Adrenal gland (tissue), 12 donors: ENCODE data around the gene BPIFB2. TPM values are rescaled to one million over a fixed set of nuclear protein-coding genes. Genes with fewer than 3 reads are reported as not detected.

Source experiments
- DNase-seq, 7 donors: peaks; one replicate each; pipeline ENCODE4 v3.0.0-alpha.2; 2019 to 2020
- H3K27ac ChIP-seq, 5 donors: fragments of 200-600 bp; sonication (generic) in 4 of 5; 1 replicate in 3 of 5; 2 replicates in 2 of 5; pipeline versions ENCODE4 v1.5.1 to v1.8.0; 2016 to 2020; ENCODE audit warnings: mild to moderate bottlenecking in 1 of 5
- H3K27me3 ChIP-seq: fragments of 200-600 bp; 2 replicates; pipeline ENCODE4 v1.8.0; 2021
- H3K36me3 ChIP-seq, 2 donors: fragments of 200-600 bp; replicated peaks in 1 of 2; 1 replicate in 1 of 2; 2 replicates in 1 of 2; pipeline versions ENCODE4 v1.5.1 to v1.8.0; 2018 to 2022
- H3K4me1 ChIP-seq, 2 donors: fragments of 200-600 bp; replicated peaks in 1 of 2; 1 replicate in 1 of 2; 2 replicates in 1 of 2; pipeline versions ENCODE4 v1.5.1 to v1.8.0; 2018 to 2021
- H3K4me3 ChIP-seq, 4 donors: fragments of 200-600 bp; sonication (generic) in 3 of 4; one replicate each; pipeline ENCODE4 v1.5.1; 2016 to 2018
- H3K9me3 ChIP-seq, 3 donors: fragments of 200-600 bp; sonication (generic) in 1 of 3; replicated peaks in 1 of 3; 1 replicate in 2 of 3; 2 replicates in 1 of 3; pipeline versions ENCODE4 v1.5.1 to v1.8.0; 2016 to 2021
- CTCF ChIP-seq, 6 experiments: fragments of 450-650 bp in 4 of 6; fragments of 200-600 bp in 2 of 6; sonication (generic) in 1 of 6; IDR thresholded peaks; 1 replicate in 5 of 6; 2 replicates in 1 of 6; pipeline versions ENCODE4 v1.5.1 to v1.8.0; 2016 to 2021; ENCODE audit warnings: antibody characterized with exemption in 6 of 6, mild to moderate bottlenecking in 2 of 6, moderate library complexity in 1 of 6
- POLR2A ChIP-seq, 2 donors: fragments of 450-650 bp; IDR thresholded peaks; one replicate each; pipeline ENCODE4 v1.6.1; 2017; ENCODE audit warnings: antibody characterized with exemption in 2 of 2, mild to moderate bottlenecking in 2 of 2, moderate library complexity in 1 of 2
- WGBS, 4 donors: extraction: QIAGEN DNeasy Blood & Tissue Kit in 2 of 4; methylation state at CpG; one replicate each; pipeline versions ENCODE4 v1.1.5 to v1.1.7; 2013 to 2017; 5-methylcytosine and 5-hydroxymethylcytosine counted together
- intact Hi-C, 2 donors: fragments of 100-400 bp; cut with DNase I; formaldehyde crosslinking; loops; one replicate each; pipeline versions ENCODE4 v1.14.1 to v1.15.0; 2022 to 2023
- polyA plus RNA-seq, 3 donors: library from polyadenylated mRNA; stranded (reverse); fragments of 200-250 nt in 2 of 3; fragments of 350-450 nt in 1 of 3; fragmentation: Illumina TruSeq in 1 of 3; extraction: RNeasy Lipid Tissue Mini Kit (QIAGEN cat#74804) in 1 of 3; gene quantifications; one replicate each; pipeline ENCODE4 v1.2.3, GENCODE V29; 2013 to 2014
- total RNA-seq, 9 donors: library from RNA; depleted of rRNA in 4 of 9; stranded (reverse); fragments of >200 nt in 4 of 9; fragments of 120-200 nt in 1 of 9; fragmentation: NEBNext Ultra II Directional in 1 of 9; extraction: Animal tissue kit (Norgen Biotek cat#: 25700) in 1 of 9; gene quantifications; one replicate each; pipeline versions ENCODE4 v1.1.0 to v1.2.4, GENCODE V29; 2013 to 2023
- donor health status: healthy with polysubstance abuse.
- donor health status: Bipolar disorder and iron deficiency.
- donor health status: DM: yes; HTN: yes; CAD: no.
- donor health status: DM: no; HTN: no; CAD: no.
- donor health status: DM: no; HTN: no; CAD: no.
- donor health status: DM: yes; HTN: yes; CAD: no.

Gene BPIFB2
- total and polyA plus RNA-seq, 12 donors = 0.15 TPM; not detected in 11

DNA sequence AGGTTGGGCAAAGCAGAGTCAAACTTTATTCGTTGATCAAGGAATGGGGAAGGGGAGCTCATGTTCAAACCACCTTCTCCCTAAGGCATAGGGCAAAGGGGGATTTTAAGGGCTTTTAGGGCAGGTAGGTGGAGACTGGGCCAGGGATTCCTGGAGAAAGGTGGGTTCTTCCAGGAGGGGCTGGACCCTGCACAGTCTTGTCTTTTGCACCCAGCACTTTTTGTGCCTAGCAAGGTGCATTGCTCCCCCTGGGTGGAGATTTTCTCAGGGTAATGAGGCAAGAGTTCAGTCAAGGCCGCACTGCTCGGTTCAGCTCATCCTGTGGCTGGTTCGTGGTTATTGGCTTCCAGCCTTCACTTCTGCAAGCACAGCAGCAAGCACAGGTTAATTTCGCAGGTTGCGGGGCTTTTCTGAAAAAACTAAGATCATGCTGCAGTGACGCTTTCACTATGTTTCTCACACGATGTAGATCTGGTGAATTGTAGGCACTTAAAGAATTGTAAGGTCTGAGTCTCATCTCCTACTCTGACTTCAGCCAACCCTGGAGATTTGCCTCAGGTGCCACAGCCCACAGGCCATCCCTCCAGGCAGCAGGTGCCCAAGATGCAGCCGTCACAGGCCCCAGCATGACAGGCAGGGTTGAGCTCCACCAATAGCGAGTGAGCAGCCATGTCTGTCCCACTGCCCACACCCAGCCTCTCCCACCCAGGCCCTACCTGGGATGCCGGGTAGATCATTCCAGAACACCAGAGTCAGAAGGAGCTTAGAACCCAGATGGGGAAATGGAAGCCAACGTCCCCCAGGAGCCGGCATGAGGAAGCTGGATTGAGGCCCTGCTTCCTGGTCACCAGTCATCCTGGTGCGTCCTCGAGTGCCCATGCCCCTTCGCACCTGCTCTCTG lies 40.4 kb upstream of the BPIFB2 start:
- DNase-seq = peak in 1 of 7 donors; percentile 47
- TF ChIP-seq POLR2A (IDR thresholded peaks at IDR 0.05) (no peak), CTCF (IDR thresholded peaks at IDR 0.05) (no peak)
- H3K9me3 ChIP-seq = no peaks in the 10 kb centered on the region
- intact Hi-C loops = no loop called here
- no peak overlapping the region for H3K27ac ChIP-seq
- no peaks in the 10 kb centered on the region for H3K4me1 ChIP-seq
- 67 to 70% (median 69%) methylated on average over 8 to 16 of the region's 16 CpGs for WGBS, 4 donors
- H3K36me3 ChIP-seq = no peaks in the 10 kb centered on the region
- no peaks in the 10 kb centered on the region for H3K27me3 ChIP-seq
- H3K4me3 ChIP-seq = no peak overlapping the region

- H3K4me3 ChIP-seq = no peak overlapping the region
- H3K36me3 ChIP-seq = no peaks in the 10 kb centered on the region
- WGBS, 4 donors = 82 to 88% (median 84%) methylated on average over 16 of the region's 16 CpGs
- no peaks in the 10 kb centered on the region for H3K9me3 ChIP-seq
- no peaks in the 10 kb centered on the region for H3K27me3 ChIP-seq
- intact Hi-C loops = no loop called here
- TF ChIP-seq CTCF (IDR thresholded peaks at IDR 0.05) (no peak), POLR2A (IDR thresholded peaks at IDR 0.05) (no peak)
- no peak for DNase-seq
- no peaks in the 10 kb centered on the region for H3K4me1 ChIP-seq
- H3K27ac ChIP-seq = no peak overlapping the region
These were observed 39.5 kb upstream of the BPIFB2 start for GRCh38 chr20:32967961-32968457.

DNA sequence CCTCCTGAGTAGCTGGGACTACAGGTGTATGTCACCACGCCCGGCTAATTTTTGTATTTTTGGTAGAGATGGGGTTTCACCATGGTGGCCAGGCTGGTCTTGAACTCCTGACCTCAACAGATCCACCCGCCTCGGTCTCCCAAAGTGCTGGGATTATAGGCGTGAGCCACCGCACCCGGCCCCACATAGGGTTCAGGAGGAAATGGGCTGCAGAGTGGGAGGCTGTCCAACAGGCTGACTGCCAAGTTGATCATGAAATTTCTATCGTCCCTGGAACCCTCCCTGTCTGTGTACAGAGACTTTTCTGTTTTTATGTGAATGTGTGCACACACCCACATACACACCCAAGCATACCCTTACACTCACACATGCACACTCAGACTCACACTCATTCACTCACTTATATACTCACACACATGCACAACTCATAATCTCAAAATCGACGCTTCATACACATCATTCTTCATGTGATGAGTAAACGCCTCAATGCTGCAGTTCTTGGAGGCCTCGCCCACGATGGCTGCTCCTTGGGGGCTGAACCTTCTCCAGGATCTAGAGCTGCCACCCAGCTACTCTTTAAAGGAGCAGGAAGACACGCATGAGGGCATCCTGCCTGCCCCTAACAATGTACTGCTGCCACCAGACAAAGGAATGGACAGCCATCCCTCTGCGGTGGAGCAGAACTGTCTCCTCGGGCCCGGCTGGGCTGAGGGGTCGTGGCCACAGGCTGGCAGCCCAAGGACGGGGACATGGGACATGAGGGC lies 38.8 kb upstream of the BPIFB2 start:
- no peaks in the 10 kb centered on the region for H3K9me3 ChIP-seq
- no peaks in the 10 kb centered on the region for H3K27me3 ChIP-seq
- H3K4me1 ChIP-seq = no peaks in the 10 kb centered on the region
- no peaks in the 10 kb centered on the region for H3K36me3 ChIP-seq
- intact Hi-C loops = no loop called here
- 61 to 71% (median 70%) methylated on average over 9 to 19 of the region's 19 CpGs for WGBS, 4 donors
- TF ChIP-seq CTCF (IDR thresholded peaks at IDR 0.05) (no peak), POLR2A (IDR thresholded peaks at IDR 0.05) (no peak)
- H3K4me3 ChIP-seq = no peak overlapping the region
- peak in 1 of 7 donors; percentile 45 for DNase-seq
- H3K27ac ChIP-seq = no peak overlapping the region
